ENCODE results near the gene NDUFB2. TPM values are rescaled to one million over a fixed set of nuclear protein-coding genes. Genes with fewer than 3 reads are reported as not detected.

NDUFB2 gene
- polyA plus RNA-seq, 1 donor (not counting 4 experiments of a cell fraction or from before 2014, with no cell fraction given) = 379 TPM

DNA sequence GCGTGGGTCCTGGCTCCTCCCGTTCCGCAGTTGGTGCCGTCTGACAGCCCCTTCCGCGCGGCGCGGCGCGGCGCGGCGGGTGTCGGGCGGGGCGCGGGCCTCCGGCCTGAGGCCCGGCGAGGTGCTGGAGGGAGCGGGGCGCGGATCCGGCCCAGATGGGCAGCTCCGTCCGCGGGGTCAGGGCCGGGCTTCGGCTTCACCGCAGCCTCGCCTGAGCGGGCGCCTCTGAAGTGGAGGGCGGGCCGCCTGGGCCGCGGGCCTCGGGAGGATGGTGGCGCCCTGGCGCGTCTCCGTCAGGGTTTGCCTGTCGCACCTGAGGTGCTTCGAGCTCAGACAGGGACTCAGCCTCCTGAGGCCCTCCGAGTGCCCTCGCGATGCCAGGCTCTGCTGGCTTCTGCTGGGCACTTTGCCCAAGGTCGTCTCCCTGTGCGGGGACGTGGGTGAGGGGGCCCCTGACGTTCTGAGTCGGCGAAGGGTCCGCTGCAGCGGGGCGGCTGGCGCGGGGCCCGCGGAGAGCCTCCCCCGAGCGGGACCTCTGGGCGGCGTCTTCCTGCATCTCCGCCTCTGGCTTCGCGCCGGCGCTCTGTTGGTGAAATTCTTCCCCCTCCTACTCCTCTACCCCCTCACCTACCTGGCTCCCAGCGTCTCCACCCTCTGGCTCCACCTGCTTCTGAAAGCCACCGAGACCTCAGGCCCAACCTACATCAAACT lies 23.3 kb upstream of the NDUFB2 start:
- FAIRE-seq (no peak), DNase-seq (ENCODE audit: low read depth, low spot score) (no peak)
- Histone ChIP-seq H3K79me2 (ENCODE audit: control insufficient read depth, insufficient read depth, low read length) (no peaks in the 10 kb centered on the region), H3K27ac (ENCODE audit: control insufficient read depth, insufficient read depth, low read length) (peak overlapping the region; percentile 19), H4K20me1 (ENCODE audit: control insufficient read depth, extremely low read depth, insufficient read depth, low read length) (no peaks in the 10 kb centered on the region), H3K9ac (ENCODE audit: control insufficient read depth, extremely low read depth, insufficient read depth, low read length) (peak overlapping the region; percentile 68), H3K4me3 (ENCODE audit: control insufficient read depth in 2 of 3, extremely low read depth in 1 of 3, insufficient read depth in 2 of 3, low read depth in 1 of 3, low read length in 3 of 3) (peak overlapping the region; percentile 58 to 79 (median 72)), H3K9me1 (ENCODE audit: control insufficient read depth, extremely low read depth, insufficient read depth, low read length) (no peaks in the 10 kb centered on the region), H2AFZ (ENCODE audit: control insufficient read depth, low read length) (peak overlapping the region; percentile 88), H3K27me3 (ENCODE audit: control insufficient read depth, extremely low read depth, insufficient read depth, low read length) (no peaks in the 10 kb centered on the region), H3K4me2 (ENCODE audit: control insufficient read depth, extremely low read depth, insufficient read depth, low read depth, low read length) (peak overlapping the region; percentile 83), H3K9me3 (ENCODE audit: control insufficient read depth, low read depth, low read length) (no peaks in the 10 kb centered on the region), H3K36me3 (ENCODE audit: control insufficient read depth in 2 of 2, extremely low read depth in 1 of 2, insufficient read depth in 2 of 2, low read length in 2 of 2) (peaks cover 0 to 3% of the 10 kb centered on the region in 2 experiments), H3K4me1 (ENCODE audit: control insufficient read depth, extremely low read depth, insufficient read depth, low read length) (peaks cover 16% of the 10 kb centered on the region)
- TF ChIP-seq EZH2 (IDR thresholded peaks at IDR 0.05; ENCODE audit: low read length) = no peak
- TF ChIP-seq, protein P1, sequence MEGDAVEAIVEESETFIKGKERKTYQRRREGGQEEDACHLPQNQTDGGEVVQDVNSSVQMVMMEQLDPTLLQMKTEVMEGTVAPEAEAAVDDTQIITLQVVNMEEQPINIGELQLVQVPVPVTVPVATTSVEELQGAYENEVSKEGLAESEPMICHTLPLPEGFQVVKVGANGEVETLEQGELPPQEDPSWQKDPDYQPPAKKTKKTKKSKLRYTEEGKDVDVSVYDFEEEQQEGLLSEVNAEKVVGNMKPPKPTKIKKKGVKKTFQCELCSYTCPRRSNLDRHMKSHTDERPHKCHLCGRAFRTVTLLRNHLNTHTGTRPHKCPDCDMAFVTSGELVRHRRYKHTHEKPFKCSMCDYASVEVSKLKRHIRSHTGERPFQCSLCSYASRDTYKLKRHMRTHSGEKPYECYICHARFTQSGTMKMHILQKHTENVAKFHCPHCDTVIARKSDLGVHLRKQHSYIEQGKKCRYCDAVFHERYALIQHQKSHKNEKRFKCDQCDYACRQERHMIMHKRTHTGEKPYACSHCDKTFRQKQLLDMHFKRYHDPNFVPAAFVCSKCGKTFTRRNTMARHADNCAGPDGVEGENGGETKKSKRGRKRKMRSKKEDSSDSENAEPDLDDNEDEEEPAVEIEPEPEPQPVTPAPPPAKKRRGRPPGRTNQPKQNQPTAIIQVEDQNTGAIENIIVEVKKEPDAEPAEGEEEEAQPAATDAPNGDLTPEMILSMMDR (optimal IDR thresholded peaks at IDR 0.05 in 1 of 3, IDR thresholded peaks at IDR 0.05 in 1 of 3, conservative IDR thresholded peaks at IDR 0.05 in 1 of 3; ENCODE audit: extremely low read depth in 1 of 3, insufficient read depth in 2 of 3, low read length in 3 of 3) = peak in 1 of 3 experiments; percentile 2
- dilution Hi-C loops (cut with MboI; ENCODE audit: extremely low pct_ligation_motif_present, low sequenced_read_pairs) = no loop called here

DNA sequence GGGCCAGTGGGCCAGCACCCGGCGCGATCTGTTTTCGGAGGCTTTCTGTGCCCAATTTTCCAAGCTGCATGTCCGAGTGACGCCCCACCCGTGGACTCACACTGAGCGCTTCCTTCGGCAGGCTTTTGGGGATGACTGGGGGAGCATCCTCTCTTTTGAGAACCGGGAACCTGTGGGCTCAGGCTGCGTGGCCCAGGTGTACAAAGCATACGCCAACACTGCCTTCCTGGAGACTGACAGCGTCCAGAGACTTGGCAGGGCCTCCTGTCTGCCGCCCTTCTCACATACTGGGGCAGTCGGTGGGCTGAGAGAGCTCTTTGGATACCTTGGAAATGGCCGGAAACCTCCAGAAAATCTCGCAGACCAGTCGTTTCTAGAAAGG lies 22.7 kb upstream of the NDUFB2 start:
- Histone ChIP-seq H3K4me2 (ENCODE audit: control insufficient read depth, extremely low read depth, insufficient read depth, low read depth, low read length) (peak overlapping the region; percentile 83), H3K27me3 (ENCODE audit: control insufficient read depth, extremely low read depth, insufficient read depth, low read length) (no peaks in the 10 kb centered on the region), H3K4me1 (ENCODE audit: control insufficient read depth, extremely low read depth, insufficient read depth, low read length) (peaks cover 16% of the 10 kb centered on the region), H3K27ac (ENCODE audit: control insufficient read depth, insufficient read depth, low read length) (no peak overlapping the region), H2AFZ (ENCODE audit: control insufficient read depth, low read length) (peak overlapping the region; percentile 88), H4K20me1 (ENCODE audit: control insufficient read depth, extremely low read depth, insufficient read depth, low read length) (no peaks in the 10 kb centered on the region), H3K4me3 (ENCODE audit: control insufficient read depth in 2 of 3, extremely low read depth in 1 of 3, insufficient read depth in 2 of 3, low read depth in 1 of 3, low read length in 3 of 3) (peak overlapping the region; percentile 58 to 79 (median 72)), H3K9ac (ENCODE audit: control insufficient read depth, extremely low read depth, insufficient read depth, low read length) (peak overlapping the region; percentile 68), H3K9me3 (ENCODE audit: control insufficient read depth, low read depth, low read length) (no peaks in the 10 kb centered on the region), H3K36me3 (ENCODE audit: control insufficient read depth in 2 of 2, extremely low read depth in 1 of 2, insufficient read depth in 2 of 2, low read length in 2 of 2) (peaks cover 1 to 3% of the 10 kb centered on the region in 2 experiments), H3K79me2 (ENCODE audit: control insufficient read depth, insufficient read depth, low read length) (no peaks in the 10 kb centered on the region), H3K9me1 (ENCODE audit: control insufficient read depth, extremely low read depth, insufficient read depth, low read length) (no peaks in the 10 kb centered on the region)
- DNase-seq (ENCODE audit: low read depth, low spot score) (no peak), FAIRE-seq (no peak)
- dilution Hi-C loops (cut with MboI; ENCODE audit: extremely low pct_ligation_motif_present, low sequenced_read_pairs) = no loop called here
- TF ChIP-seq EZH2 (IDR thresholded peaks at IDR 0.05; ENCODE audit: low read length) = no peak
- TF ChIP-seq, protein P1 (optimal IDR thresholded peaks at IDR 0.05 in 1 of 3, IDR thresholded peaks at IDR 0.05 in 1 of 3, conservative IDR thresholded peaks at IDR 0.05 in 1 of 3; ENCODE audit: extremely low read depth in 1 of 3, insufficient read depth in 2 of 3, low read length in 3 of 3) = no peak

Data from keratinocyte (primary cell).